Measurements from ENCODE around the gene C10orf67.

DNA sequence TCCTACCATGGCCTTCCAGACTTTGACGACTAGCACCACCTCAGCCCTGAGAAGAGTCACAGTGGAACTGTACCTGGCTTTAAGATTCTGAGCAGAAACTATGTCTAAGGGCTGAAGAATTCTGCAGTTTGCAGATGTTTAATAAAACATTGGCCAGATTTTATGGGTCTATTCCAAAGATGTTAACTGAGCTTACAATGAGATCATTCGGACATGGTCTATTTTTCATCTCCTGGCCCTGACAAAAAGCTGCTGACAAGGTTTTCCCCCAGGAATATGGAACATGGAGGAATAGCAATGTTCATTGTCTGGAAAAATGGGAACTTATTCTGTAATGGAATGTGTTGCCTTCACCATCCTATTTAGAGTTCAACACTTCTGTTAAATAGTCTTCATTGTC, 86.1 kb downstream of the C10orf67 start:
- TF ChIP-seq, protein P1, sequence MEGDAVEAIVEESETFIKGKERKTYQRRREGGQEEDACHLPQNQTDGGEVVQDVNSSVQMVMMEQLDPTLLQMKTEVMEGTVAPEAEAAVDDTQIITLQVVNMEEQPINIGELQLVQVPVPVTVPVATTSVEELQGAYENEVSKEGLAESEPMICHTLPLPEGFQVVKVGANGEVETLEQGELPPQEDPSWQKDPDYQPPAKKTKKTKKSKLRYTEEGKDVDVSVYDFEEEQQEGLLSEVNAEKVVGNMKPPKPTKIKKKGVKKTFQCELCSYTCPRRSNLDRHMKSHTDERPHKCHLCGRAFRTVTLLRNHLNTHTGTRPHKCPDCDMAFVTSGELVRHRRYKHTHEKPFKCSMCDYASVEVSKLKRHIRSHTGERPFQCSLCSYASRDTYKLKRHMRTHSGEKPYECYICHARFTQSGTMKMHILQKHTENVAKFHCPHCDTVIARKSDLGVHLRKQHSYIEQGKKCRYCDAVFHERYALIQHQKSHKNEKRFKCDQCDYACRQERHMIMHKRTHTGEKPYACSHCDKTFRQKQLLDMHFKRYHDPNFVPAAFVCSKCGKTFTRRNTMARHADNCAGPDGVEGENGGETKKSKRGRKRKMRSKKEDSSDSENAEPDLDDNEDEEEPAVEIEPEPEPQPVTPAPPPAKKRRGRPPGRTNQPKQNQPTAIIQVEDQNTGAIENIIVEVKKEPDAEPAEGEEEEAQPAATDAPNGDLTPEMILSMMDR (IDR thresholded peaks at IDR 0.05): no peak
- TF ChIP-seq POLR2AphosphoS5 (IDR thresholded peaks at IDR 0.05): no peak
- TF ChIP-seq POLR2A (IDR thresholded peaks at IDR 0.05; ENCODE audit: low read depth): no peak
